Lung microvascular endothelial cell (primary cell): ENCODE data around the gene NPAS3. TPM values are rescaled to one million over a fixed set of nuclear protein-coding genes. Genes with fewer than 3 reads are reported as not detected.

Experiments used
- DNase-seq, 2 donors: peaks; one replicate each; pipeline versions ENCODE4 v3.0.0 to v3.0.0-alpha.2; 2010; ENCODE audit warnings: low read depth in 2 of 2
- total RNA-seq: library from RNA; depleted of rRNA; stranded (reverse); fragments of >200 nt; gene quantifications from 2 replicates; pipeline ENCODE4 v1.2.1, GENCODE V29; 2014

Gene NPAS3
- total RNA-seq, 1 donor from 2014 or later = 0.20 TPM

- no peak for DNase-seq
Measured at GRCh38 chr14:33315217-33315616, 376.5 kb downstream of the NPAS3 start.

- no peak for DNase-seq
Measured at GRCh38 chr14:33315721-33316120, 377.0 kb downstream of the NPAS3 start.

GRCh38 chr14:33317675-33318074 is 379.0 kb downstream of the NPAS3 start:
- DNase-seq = no peak

- DNase-seq = no peak
Measured at GRCh38 chr14:33323979-33324378, 385.3 kb downstream of the NPAS3 start.

DNA sequence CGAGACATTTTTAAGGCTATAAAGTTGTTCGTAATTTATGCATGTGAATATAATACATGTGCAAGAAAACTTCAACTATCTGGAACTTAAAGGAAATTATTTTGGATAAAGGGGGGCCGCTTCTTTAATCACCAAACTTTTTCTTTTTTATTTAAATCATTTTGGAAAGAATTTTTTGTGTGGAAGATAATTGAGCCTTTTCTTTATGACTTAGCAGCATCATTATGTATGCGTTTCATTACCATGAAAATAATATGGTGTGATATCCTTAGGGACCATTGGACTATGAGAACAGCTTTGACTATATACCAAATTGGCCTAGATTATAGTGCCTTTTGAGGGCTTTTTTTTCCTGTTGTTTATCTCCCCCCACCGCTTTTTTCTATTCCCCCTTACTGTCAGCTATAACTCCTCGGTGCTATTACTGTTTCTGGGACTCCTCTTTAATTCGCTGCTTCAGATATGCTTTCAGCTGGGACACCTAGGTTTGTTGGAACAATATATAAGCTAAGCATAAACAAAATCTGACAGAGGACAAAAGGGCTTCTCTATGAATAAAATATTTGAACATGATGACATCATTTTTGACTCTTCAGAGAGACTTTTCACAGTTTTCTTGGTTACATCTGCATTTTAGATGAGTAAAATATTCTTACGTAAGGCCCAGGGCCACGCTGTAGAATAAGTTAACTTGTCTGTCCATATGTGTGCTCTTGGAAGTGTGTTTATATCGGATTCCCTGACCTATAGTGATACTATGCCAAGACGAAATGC is 392.7 kb downstream of the NPAS3 start:
- DNase-seq = no peak

DNA sequence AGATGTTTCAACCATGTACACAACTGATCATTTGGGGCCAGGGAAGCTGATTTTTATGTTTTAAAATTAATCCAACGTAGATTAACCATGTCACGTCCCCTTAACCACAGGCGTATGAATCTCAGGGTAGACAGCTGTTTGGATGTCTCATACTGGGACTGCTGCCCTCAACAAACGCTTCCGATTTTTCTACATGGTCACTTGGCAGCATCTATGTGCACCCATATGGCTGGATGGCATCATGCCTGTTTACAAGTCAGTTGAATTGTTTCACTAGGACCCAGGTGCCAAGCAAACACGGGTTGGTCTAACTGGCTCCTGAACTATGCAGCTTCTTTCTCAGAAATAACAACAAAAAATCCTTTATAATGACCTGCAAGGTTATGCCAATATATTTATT is 393.8 kb downstream of the NPAS3 start:
- DNase-seq = no peak

GRCh38 chr14:33335366-33335765 is 396.7 kb downstream of the NPAS3 start:
- no peak for DNase-seq

GRCh38 chr14:33342299-33342974 is 403.8 kb downstream of the NPAS3 start:
- no peak for DNase-seq

GRCh38 chr14:33343016-33343415 is 404.3 kb downstream of the NPAS3 start:
- no peak for DNase-seq

DNA sequence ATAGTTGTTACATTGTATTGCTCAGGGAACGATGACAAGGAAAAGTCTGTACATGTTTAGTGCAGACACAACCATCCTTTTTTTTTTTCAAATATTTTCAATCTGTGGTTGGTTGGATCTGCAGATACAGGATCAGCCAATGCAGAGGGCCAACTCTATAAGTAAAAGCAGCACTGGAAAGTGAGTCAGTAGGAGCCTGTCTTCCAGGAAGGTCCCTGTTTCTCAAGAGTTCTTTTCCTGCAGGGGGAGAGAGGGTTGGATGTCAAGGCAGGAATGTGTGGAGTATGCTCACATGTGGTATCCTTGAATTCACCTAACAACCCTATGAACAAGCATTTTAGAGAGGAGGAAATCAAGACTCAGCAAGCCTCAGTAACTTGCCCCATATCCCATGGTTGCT is 409.1 kb downstream of the NPAS3 start:
- DNase-seq = no peak

DNA sequence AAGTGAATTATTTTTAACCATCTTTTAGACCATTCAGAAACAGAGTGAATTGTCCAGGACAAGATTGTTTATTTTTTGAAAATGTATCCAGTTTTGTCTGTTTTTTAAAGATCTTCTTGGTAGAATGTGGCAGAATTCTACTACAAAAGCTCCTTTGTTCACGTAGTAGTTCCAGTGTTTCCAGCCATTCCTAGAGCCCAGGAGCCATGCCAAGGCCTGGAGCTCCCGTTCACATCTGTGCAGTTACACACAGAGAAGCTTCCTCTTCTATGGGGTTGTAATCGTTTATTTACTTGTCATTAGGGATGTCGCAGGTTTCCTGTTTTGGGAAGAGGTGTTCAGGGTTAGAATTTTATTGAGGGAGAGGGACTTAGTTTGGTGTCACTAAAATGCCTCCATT is 409.8 kb downstream of the NPAS3 start:
- DNase-seq = no peak

GRCh38 chr14:33349871-33350270 is 411.2 kb downstream of the NPAS3 start:
- DNase-seq = no peak

GRCh38 chr14:33350366-33350990 is 411.8 kb downstream of the NPAS3 start:
- DNase-seq = no peak

DNA sequence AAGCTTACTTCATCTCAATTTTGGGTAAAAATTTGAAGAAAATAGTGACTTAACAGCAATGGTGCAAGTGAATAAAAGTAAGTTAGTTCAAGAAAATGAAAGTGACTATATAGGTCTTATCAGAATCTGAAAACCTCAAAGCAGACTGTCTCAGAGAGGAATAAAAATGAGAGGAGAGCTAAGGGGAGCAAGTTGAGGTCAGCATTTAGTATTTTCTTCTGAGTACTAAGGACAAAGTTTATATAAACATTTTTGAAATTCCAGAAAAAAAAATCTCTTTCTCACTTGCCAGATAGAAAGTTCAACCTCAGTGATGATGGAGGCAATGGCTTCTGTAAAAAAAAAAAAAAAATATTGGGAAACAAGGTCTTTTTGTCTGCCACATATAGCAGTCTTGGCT is 414.1 kb downstream of the NPAS3 start:
- no peak for DNase-seq

GRCh38 chr14:33356181-33356580 is 417.5 kb downstream of the NPAS3 start:
- no peak for DNase-seq

DNA sequence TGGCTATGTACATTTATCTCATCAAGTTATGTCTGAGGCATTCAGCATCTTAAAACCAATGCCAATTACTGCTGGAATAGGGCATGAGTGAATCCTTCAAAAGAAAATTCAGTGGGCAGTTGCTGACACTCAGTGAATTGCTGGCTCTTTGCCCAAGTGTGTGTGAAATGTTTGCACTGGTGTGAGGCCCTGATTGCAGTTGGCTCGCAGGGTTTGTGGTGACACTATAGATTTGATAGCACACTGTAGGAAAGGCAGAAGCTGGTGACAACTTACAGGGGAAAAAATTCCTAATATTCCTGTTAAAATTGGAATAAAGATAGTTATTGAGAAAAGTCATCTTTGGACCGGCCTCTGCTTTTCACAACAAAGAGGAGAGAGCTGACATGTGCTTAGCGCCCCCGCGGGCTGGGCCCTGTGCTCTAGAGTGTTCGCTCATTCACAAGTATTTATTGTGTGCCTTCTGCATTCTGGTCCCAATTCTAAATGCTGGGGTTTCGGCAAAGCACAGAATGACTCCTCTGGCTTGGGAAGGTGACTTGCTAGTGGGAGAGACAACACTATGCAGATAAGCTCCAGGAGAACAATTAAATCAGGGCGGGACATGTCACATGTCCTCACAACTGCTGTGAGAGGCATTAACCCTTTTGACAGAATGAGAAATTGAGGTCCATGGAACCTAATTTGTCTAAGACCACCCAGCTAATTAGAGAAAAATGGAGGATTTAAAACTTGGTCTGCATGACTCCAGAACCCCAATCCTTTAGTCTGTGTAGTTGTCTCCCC is 418.7 kb downstream of the NPAS3 start:
- DNase-seq = no peak

DNA sequence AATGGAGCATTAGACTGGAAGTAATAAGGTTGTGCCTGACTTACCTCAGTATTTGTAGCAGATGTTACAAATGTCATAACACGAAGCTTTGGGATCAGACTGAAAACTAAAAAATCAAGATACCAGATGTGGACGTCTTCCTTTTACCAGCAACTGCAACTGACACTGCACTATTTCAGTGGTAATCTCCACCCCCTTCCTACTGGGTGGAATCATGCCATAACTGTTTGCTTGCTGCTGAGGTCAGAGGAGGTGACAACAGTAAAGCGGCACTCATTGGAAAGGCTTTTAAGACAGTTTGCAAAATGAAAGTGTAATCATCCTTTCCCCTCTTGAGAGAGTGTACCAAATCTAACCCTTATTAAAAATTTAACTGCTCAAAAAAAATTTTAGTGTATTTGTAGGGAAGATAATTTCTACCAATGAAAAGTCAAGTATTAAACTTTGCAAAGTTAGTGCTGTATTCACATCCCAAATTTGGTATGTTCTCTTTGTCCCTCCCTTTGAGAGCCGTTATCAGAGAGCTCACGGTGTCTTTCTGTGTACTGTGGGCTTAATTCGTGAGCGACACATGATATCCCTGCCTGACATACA is 420.7 kb downstream of the NPAS3 start:
- DNase-seq = no peak

DNA sequence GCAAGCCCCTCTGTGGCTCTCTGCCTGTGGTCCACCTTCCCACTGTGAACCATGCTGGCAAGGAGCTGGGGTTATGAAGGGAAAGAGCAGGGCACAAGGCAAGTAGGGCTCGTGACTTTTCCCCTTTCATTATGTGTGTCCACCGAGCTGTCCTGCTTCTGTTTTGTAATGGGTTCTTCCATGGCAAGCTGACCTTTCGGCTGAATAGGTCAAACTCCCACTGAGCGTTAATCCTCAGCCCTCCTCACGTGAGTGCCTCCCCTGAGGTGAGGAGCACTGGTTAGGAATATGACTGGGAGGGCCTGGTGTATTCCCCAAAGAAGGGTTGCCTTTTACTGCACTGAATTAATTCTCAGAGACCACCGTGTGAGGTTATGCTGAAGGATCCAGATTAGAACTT is 424.3 kb downstream of the NPAS3 start:
- no peak for DNase-seq

DNA sequence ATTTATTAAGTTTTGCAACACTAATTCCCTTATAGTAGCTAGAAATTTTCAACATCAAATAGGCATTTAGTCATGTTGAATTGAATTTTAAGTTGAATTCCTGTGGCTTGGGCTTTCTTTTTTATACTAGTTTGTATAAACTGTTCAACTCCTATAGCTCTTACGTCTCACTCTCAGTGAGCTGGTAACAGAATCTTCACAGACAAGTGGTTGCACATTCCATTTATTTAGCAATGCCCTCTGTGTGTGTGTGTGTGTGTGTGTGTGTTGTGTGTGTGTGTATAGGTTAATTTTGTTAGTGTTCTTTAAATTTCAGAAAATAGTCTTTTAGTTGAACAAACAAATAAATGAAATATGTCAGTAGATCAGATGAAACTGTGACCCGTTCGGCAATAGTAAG is 425.0 kb downstream of the NPAS3 start:
- DNase-seq = no peak

- no peak for DNase-seq
Measured at GRCh38 chr14:33364466-33364865, 425.8 kb downstream of the NPAS3 start.

DNA sequence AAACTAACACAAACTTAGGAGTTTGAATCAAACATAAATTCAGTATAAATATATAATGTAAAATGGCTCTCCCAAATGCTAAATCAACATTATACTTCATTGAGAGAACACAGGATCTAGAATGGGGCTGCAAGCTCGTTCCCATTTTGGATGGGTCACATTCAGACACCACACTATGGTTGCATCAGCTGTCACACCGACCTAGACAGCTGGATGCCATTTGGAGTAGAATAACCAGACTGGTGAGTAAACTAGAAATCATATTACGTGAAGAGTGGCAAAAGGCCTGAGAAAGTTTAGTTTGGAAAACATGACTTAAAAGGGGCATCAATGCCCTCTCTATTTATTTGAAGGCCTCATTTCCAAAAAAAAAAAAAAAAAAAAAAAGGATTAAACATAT is 430.4 kb downstream of the NPAS3 start:
- DNase-seq = no peak

GRCh38 chr14:33369972-33370371 is 431.3 kb downstream of the NPAS3 start:
- DNase-seq = no peak
